GM19324 (cell line): ENCODE results near the gene TMC4.

Experiments
- ATAC-seq: cut with Tn5 transposase; IDR thresholded peaks from one replicate; pipeline ENCODE4 v1.9.1; 2021; ENCODE audit warnings: mild to moderate bottlenecking, moderate library complexity; ENCODE audit not compliant: unreplicated experiment, low FRiP score

TMC4 gene

DNA sequence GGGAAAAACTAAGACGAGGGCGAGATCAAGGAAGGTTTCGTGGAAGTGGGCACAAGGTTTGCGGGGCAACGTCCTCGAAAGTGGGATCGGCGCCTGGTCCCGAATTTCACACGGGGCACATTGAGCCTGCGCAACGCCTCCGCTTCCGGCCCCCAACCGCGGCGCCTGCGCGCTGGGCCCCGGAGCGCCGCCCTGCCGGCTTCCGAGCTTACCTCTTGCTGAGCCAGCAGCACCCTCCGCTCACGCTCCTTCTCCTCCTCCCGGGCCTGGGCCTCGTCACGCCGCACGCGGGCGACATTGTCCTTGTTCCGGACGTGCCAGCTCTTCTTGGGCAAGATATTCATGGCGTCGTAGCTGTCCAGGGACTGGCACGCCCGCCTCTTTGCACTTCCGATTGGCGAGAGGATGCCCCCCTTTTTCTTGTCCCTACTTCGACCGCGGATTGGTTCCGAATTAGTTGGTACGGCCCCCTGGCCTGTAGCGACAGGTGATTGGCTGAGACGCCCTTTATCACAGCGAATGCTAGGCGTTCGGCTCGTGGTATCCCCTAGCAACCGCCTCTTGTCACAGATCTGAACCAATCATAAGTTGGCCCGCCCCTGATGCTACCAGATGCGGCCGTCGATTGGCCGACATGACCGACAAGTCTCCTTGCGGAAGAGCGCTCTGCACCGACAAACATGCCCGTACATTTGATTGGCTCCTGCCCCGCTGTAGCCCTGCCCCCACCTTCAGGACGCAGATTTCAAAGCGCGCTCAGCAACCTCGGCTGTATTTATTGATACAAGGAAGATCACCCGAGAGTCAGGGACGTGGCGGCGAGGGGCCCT lies 13.4 kb downstream of the TMC4 start, which contains the start of gene LENG1:
TSS of gene LENG1 (minus strand) at position 370 of the 830 bp plus-strand sequence. CDS start at position 344, 26 bp downstream.
- peak; percentile 96 for ATAC-seq

GRCh38 chr19:54158812-54159351 lies 14.1 kb downstream of the TMC4 start:
- no peak for ATAC-seq

DNA sequence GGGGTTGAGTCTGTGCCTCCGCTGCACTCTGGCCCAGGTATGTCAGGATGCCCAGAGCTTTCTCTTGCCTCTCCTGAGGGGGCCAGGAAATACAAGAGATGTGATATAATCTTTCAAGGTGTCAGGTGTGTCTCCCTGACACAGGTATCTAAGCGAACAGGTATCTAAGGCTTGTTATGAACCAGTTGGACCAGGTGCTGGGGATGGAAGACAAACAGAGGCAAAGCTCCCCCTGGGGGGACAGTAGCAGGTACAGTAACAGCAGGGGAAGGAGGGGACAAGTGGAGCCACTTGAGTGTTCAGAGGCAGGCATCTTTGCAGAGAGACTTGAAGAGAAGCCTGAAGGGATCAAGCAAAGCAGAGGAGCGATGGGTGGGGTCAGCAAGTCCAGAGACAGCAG lies 16.0 kb downstream of the TMC4 start:
- no peak for ATAC-seq

GRCh38 chr19:54156490-54156889 lies 16.5 kb downstream of the TMC4 start:
- ATAC-seq = no peak

DNA sequence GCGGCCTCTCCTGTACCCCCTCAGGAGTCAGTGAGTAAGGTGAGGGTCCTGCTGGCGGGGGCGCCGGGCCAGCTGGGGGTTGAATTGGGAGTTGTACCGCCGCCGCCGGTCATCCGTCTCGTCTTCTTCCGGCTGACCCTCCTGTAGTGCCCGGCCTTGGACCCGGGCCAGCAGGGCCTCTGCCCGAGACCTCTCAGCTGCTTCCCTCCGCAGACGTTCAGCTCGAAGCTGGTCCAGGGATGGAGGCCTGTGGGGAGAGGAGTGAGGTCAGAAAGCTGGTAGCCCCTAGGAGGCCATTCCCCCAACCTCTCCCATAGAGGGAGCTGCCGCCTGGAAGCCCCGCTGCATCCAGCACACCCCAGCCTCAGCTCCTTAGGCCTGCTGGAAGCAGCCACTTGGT lies 17.3 kb downstream of the TMC4 start:
- no peak for ATAC-seq

DNA sequence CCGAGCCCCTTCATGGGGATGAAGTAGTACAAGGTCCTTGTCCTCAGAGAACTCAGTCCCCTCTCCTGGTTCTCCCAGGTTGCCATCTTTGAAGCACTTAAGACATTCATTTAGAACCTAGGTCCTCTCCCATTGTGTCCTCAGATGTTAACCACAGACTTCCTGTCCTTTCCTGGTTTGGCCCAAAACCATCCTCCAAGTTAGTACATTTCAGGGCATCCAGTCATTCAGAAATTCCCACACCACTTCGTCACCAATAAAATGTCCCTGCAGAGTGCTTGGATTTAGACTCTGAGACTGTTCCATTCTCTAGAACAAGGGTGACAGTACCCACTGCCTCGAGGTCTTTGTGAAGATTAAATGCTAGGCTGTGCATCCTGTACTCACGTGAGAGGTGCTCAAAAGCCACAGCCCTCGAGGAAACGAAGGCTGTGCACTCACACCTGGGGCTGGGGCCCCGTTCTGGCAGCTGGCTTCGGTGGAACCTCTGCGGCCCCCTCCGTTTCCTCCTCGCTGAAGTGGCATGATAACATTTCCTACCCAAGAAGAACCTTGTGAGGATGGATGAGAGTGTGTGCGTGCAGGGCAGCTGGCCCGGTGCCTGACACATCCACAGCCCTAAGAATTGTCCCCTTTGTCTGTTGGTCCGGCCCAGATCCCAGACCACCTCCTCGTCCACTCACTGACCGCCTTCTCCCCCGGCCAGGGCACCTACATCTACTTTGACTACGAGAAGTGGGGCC lies 18.2 kb downstream of the TMC4 start:
- ATAC-seq = no peak

- ATAC-seq = no peak
These were observed 19.1 kb downstream of the TMC4 start for GRCh38 chr19:54153731-54154326.

DNA sequence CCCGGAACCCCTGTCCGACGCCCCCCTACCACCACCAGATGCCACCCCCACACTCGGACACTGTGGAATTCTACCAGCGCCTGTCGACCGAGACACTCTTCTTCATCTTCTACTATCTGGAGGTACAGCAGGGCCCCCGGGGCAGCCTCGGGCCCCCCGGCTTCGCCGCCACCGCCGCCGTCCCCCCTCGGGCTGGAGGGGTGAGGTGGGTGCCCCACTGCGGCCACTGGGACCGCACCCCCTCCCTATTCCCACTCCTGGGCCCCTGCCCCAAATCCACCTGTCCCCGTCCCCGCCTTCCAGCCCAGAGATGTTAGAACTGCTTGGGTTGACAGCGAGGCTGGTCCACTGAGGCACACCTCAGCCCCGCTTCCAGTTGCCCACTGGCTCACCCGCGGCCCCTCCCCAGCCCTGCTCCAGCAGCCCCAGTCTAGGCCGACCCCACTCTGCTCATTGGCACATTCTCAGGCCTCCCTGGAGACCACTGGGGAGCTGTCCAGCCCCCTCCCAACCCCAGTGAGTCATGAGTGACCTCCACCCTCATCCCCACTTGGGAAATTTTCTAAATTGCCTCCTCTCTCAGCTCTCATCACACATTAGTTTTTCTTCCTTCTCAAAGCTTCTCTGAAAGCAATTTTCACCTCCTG lies 20.0 kb downstream of the TMC4 start:
- no peak for ATAC-seq

DNA sequence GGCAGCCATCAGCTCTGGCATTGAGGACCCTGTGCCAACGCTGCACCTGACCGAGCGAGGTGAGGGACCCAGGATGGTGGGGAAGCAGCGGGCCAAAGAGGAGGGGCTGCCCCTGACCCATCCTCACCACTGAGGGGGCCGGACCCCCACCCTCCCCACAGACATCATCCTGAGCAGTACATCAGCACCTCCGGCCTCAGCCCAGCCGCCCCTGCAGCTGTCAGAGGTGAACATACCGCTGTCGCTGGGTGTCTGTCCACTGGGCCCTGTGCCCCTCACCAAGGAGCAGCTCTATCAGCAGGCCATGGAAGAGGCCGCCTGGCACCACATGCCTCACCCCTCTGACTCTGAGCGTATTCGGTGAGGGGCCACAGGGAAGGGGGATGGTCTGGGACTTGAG lies 20.7 kb downstream of the TMC4 start:
- ATAC-seq = no peak

DNA sequence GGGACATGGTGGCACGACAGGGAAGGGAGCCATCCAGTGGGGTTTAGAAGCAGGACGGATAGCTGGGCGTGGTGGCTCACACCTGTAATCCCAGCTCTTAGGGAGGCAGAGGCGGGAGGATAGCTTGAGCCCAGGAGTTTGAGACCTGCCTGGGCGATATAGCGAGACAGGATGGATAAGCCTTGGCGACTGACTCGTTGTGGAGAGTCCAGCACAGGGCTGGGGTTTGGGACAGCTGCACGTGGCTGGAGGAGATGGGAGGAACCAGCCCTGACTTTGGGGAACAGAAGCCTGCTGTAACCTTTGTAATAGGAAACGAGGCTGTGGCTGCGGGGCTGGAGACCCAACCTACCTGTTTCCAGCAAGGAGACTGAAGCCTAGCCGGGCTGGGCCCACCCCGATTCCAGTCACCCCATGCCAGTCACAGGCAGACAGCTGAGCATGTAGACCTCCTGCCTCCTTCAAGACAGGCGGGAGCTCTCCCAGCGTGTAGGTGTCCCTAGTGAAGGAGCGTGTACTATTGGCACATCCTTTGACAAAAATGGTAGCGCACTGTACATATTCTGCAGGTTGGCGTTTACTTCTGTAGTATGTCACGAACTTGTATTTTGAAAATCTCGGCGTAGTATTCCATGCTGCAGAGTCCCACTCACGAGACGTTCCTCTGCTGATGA lies 21.5 kb downstream of the TMC4 start:
- ATAC-seq = no peak

DNA sequence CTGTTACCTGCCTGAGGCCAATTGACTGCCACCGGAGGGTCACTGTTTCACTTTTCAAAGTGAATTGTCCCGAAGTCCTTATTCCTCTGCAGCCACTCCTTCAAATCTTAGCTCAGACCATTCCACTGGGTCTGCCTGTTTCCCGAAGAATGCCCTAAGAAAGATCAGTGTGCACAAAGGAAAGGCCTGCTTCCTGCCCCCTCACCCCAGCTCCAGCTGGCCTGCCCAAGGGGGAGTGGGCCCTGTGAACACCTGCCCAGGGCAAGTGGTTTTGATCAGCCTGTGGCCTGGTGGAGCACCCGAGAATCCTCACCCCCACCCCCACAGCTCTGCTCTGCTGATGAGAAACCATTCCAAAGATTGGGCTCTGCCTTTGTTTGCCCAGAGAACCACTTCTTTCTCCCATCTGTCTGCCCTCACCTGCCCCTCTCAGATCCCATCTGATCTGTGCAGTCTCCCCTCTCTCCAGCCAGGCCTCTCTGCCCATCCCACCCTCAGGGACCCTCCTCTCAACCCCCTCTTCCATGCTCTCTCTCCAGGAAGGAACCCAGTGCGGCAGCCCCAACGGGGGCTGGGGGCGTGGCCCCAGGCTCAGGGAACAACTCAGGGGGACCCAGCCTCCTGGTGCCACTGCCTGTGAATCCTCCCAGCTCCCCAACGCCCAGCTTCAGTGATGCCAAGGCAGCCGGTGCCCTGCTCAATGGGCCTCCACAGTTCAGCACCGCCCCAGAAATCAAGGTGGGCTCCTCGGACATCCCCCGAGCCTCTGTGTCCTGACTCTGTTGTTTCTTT lies 23.7 kb downstream of the TMC4 start:
- no peak for ATAC-seq

DNA sequence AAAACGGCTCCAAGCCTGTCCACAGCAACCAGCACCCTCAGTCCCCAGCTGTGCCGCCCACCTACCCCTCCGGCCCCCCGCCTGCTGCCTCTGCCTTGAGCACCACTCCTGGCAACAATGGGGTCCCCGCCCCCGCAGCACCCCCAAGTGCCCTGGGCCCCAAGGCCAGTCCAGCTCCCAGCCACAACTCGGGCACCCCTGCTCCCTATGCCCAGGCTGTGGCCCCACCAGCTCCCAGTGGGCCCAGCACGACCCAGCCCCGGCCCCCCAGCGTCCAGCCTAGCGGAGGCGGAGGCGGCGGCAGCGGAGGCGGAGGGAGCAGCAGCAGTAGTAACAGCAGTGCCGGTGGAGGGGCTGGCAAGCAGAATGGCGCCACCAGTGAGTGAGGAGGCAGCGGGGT lies 24.8 kb downstream of the TMC4 start:
- ATAC-seq = no peak

GRCh38 chr19:54147676-54148075 lies 25.3 kb downstream of the TMC4 start:
- no peak for ATAC-seq

GRCh38 chr19:54145541-54146158 lies 27.3 kb downstream of the TMC4 start:
- ATAC-seq = no peak

GRCh38 chr19:54142166-54142780 lies 30.7 kb downstream of the TMC4 start:
- ATAC-seq = no peak

DNA sequence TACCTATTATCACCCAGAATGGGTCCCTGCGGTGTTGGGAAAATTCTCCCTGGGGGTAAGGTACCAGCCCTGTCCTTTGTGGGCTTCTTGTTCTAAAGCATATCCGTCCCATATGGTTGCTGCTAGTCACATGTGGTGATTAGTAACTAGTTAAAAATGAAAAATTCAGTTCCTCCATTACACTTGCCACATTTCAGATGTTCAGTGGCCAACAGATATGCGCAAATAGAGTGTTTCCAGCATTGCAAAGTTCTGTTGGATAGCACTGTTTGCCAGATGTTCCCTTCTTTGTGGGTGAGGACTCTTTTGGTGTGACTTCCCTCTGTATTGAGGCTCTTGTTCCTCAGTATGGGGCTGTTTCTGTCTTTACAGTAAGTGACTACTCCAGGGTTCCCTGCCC lies 31.6 kb downstream of the TMC4 start:
- no peak for ATAC-seq

DNA sequence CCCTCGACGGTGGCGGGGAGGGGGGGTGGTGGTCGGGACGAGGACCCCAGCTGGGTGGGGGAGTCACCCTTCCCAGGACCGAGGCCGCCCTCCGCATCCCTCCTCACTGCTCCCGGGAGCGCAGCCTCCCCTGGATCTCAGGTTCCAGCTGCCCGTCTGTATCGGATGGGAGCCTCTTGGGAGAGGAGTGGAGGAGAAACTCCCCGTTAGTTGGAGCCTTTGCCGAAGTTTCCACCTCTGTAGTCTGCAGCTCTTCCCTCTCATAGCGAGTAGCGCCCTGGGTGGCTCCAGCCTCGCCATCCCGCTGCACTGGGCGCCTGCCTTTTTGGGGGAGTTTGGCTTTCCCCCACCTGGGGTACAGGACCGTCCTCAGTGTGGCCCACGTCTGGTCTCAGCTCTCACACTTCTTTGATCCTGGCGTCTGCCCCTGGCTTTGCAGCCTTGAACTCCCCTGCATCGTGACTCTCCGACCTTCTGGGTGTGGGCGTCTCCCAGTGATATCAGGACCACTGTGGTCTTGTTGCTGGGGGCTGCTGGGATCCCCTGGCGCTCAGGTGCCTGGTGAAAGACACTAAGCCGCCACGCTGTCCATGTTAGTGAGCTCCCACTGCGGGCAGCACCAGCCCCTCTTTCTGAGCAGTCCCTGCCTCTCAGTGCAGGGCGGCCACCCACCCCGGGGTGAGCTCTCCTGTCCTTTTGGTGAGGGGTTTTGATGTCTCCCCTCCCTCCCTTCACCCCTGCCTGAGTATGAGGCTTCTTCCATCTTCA lies 34.3 kb downstream of the TMC4 start:
- ATAC-seq = no peak
